Measurements from ENCODE around the gene CNTN2. TPM values are rescaled to one million over a fixed set of nuclear protein-coding genes. Genes with fewer than 3 reads are reported as not detected.

The CNTN2 gene
- total RNA-seq, 2 donors from 2014 or later, result 0.13 TPM; not detected in 1

GRCh38 chr1:205076245-205076761 lies 33.3 kb downstream of the CNTN2 start:
- Mint-ChIP-seq H3K9me3 (no peaks in the 10 kb centered on the region), H3K4me3 (no peak overlapping the region), H3K4me1 (no peaks in the 10 kb centered on the region), H3K27me3 (ENCODE audit: insufficient read depth) (peaks cover 2% of the 10 kb centered on the region), H3K27ac (no peak overlapping the region), H3K36me3 (ENCODE audit: low read depth) (no peaks in the 10 kb centered on the region)
- H3K4me1 ChIP-seq (ENCODE audit: control insufficient read depth, insufficient read depth, low read length), result no peaks in the 10 kb centered on the region
- no peak overlapping the region for H3K9ac ChIP-seq (ENCODE audit: extremely low read depth, low read length, poor library complexity, severe bottlenecking)
- H3K36me3 ChIP-seq (ENCODE audit: control insufficient read depth, insufficient read depth, low read length), result no peaks in the 10 kb centered on the region
- WGBS, 2 experiments (ENCODE audit: insufficient coverage in 1 of 2, insufficient read length in 1 of 2), result 92 to 93% methylated on average over 3 to 4 of the region's 4 CpGs
- DNase-seq, result no peak
- H3K4me3 ChIP-seq (ENCODE audit: low read length), result no peak overlapping the region
- H3K27ac ChIP-seq (ENCODE audit: low read depth, low read length), result no peak overlapping the region
- H3K9me3 ChIP-seq (ENCODE audit: control insufficient read depth, low read length), result no peaks in the 10 kb centered on the region
- H3K27me3 ChIP-seq (ENCODE audit: control insufficient read depth, insufficient read depth, low read length, poor library complexity, severe bottlenecking), result no peaks in the 10 kb centered on the region
- TF ChIP-seq CTCF (conservative IDR thresholded peaks at IDR 0.05), result no peak

GRCh38 chr1:205077158-205077933 lies 34.3 kb downstream of the CNTN2 start:
- no peak for DNase-seq
- Mint-ChIP-seq H3K27ac (no peak overlapping the region), H3K36me3 (ENCODE audit: low read depth) (peaks cover under 1% of the 10 kb centered on the region), H3K4me3 (no peak overlapping the region), H3K4me1 (no peaks in the 10 kb centered on the region), H3K27me3 (ENCODE audit: insufficient read depth) (peaks cover 2% of the 10 kb centered on the region), H3K9me3 (no peaks in the 10 kb centered on the region)
- no peaks in the 10 kb centered on the region for H3K9me3 ChIP-seq (ENCODE audit: control insufficient read depth, low read length)
- H3K9ac ChIP-seq (ENCODE audit: extremely low read depth, low read length, poor library complexity, severe bottlenecking), result no peak overlapping the region
- H3K27me3 ChIP-seq (ENCODE audit: control insufficient read depth, insufficient read depth, low read length, poor library complexity, severe bottlenecking), result no peaks in the 10 kb centered on the region
- 91 to 100% methylated on average over 4 to 7 of the region's 7 CpGs for WGBS, 2 experiments (ENCODE audit: insufficient coverage in 1 of 2, insufficient read length in 1 of 2)
- no peaks in the 10 kb centered on the region for H3K36me3 ChIP-seq (ENCODE audit: control insufficient read depth, insufficient read depth, low read length)
- H3K4me3 ChIP-seq (ENCODE audit: low read length), result no peak overlapping the region
- no peaks in the 10 kb centered on the region for H3K4me1 ChIP-seq (ENCODE audit: control insufficient read depth, insufficient read depth, low read length)
- no peak overlapping the region for H3K27ac ChIP-seq (ENCODE audit: low read depth, low read length)
- no peak for TF ChIP-seq CTCF (conservative IDR thresholded peaks at IDR 0.05)

- Mint-ChIP-seq H3K36me3 (ENCODE audit: low read depth) (peaks cover 3% of the 10 kb centered on the region), H3K4me1 (no peaks in the 10 kb centered on the region), H3K9me3 (no peaks in the 10 kb centered on the region), H3K27me3 (ENCODE audit: insufficient read depth) (peaks cover 2% of the 10 kb centered on the region), H3K4me3 (no peak overlapping the region), H3K27ac (no peak overlapping the region)
- DNase-seq, result no peak
- Histone ChIP-seq H3K4me3 (ENCODE audit: low read length) (no peak overlapping the region), H3K9ac (ENCODE audit: extremely low read depth, low read length, poor library complexity, severe bottlenecking) (no peak overlapping the region), H3K9me3 (ENCODE audit: control insufficient read depth, low read length) (no peaks in the 10 kb centered on the region), H3K27me3 (ENCODE audit: control insufficient read depth, insufficient read depth, low read length, poor library complexity, severe bottlenecking) (no peaks in the 10 kb centered on the region), H3K27ac (ENCODE audit: low read depth, low read length) (no peak overlapping the region), H3K36me3 (ENCODE audit: control insufficient read depth, insufficient read depth, low read length) (no peaks in the 10 kb centered on the region), H3K4me1 (ENCODE audit: control insufficient read depth, insufficient read depth, low read length) (no peaks in the 10 kb centered on the region)
- TF ChIP-seq CTCF (conservative IDR thresholded peaks at IDR 0.05), result no peak
- 88% methylated on average over 1 of the region's 1 CpG; no CpG with 5 or more reads in 1 of the 2 experiments for WGBS, 2 experiments (ENCODE audit: insufficient coverage in 1 of 2, insufficient read length in 1 of 2)
Measured at GRCh38 chr1:205077934-205078311, 34.9 kb downstream of the CNTN2 start.

Data from endodermal cell (in vitro differentiated cells).